NOMO-1 treated with DMSO at 0.1 percent for 48 hours (cell line): ENCODE results near the gene RALGPS1.

ENCODE experiments used
- DNase-seq: peaks from one replicate; lab custom pipeline; 2025; ENCODE audit not compliant: unreplicated experiment; lab: John Stamatoyannopoulos, UW

RALGPS1 gene

DNA sequence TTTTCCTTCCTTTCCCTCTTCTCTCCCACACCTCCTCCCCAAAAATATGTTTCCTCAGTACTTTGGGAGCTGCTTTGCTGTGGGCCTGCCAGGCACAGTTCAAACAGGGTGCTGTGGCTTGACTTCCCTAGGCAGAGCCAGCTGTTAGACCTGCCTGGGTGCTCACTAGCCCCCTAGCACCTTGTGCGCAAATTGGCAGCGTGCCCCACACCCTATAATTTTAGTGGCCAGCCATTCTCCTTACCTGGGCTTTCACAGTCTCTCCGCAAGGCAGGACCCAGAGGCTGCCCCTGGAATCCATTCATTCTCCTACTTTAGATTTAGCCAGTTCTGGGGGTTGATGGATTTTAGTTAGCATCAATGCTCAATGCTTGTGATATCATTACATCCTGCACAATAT is 135.6 kb downstream of the RALGPS1 start:
- no peak for DNase-seq

DNA sequence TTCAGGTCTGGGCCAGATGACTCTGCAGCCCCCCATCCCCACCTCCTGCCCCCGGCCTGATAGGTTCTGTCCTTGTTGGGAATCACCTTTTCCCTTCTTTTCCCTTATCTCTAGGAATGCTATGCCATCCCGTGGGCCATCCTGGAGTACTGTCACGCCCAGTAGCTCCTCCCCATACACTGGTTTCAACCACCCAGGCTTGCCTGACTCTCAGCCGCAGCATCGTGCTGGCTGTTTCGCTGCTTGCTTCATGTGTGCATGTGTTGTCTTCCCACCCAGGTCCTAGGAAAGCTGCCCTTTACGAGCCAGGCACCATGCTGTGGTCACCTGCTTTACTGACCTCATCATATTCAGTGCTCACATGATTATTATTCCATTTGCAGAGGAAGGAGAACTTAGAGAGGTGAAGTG is 136.0 kb downstream of the RALGPS1 start:
- no peak for DNase-seq

DNA sequence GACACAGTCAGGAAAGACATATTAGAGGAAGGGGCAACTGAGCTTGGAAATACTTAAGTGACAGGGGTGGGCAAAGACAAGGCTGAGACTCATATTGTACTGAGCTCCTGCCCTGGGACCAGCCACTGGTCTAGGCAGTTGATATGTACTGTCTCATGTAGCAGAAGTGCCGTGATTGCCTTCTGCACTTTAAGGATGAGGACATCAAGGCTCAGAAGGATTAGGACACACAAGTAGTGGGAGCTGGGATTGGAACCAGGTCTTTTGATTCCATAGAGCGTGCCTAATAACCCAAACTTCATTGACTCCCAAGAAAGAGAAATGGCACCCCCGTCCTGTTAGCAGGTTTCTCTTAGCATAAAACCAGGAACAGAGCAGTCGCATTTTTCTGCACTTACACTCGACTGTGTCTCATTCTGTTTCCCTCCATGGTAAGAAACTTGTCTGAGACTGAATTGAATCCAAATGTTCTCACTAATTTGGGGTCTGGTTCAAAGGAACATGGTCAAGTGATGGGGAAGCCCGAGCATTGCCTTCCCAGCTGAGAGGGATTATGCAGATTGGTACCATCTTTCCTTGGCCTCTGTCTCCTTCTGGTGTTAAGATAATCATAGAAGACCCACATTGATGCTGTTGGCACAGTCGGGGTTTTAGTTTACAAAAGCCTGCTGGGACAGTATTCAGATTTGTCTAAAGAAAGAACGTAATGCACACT is 137.5 kb downstream of the RALGPS1 start:
- no peak for DNase-seq

DNA sequence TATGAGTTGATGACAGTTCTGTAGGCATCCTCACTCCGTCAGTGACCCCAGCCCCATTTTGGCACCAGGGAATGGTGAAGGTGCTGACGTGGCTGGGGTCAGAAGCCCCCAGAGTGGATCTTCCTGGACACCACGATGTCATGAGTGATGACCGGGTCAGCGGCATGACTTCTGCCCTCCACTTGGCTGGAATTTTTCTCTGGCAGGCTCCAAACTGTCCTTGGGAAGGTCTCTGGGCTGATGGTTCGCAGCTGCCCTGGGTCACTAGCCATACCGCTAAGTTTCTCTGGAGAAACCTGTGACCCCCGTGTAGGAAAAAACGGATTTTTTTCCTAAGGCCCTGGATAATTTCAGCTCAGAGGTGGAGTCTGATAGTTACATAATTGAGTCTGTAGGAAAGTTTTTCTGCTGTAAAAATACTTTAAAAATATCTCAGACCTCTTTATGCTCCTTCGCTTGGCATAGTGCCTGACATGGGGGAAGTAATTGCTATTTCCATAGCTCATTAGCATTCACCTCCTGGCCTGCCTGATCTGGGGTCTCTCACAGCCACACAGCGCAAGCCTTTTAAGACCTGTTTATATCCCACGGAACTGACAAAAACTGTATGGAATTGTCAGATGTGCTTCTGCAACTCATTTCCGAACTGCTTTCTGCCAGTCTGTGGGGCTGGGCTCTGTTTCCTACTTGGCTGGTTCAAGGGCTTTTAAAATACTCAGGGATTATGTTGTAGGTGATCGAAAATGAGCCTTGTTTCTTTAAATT is 138.7 kb downstream of the RALGPS1 start:
- no peak for DNase-seq

DNA sequence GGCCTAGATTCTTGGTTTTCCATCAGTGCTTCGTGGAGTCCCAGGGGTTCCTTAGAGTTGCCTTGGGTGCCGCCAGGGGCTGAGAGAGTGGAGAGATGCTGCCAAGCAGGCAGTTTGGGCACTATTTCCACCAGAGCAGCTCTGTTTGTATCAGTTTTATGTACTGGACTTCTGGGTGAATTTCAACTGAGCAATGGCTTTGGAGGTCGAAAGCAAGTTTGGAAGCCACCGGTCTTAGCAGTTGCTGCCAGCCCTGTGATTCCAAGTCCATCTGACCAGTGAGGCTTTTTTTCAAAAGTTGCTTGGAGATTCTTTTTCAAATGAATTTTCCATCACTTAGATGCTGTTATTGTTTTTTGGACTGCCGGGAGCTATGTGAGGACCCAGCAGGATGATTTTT is 139.4 kb downstream of the RALGPS1 start:
- DNase-seq, result no peak

DNA sequence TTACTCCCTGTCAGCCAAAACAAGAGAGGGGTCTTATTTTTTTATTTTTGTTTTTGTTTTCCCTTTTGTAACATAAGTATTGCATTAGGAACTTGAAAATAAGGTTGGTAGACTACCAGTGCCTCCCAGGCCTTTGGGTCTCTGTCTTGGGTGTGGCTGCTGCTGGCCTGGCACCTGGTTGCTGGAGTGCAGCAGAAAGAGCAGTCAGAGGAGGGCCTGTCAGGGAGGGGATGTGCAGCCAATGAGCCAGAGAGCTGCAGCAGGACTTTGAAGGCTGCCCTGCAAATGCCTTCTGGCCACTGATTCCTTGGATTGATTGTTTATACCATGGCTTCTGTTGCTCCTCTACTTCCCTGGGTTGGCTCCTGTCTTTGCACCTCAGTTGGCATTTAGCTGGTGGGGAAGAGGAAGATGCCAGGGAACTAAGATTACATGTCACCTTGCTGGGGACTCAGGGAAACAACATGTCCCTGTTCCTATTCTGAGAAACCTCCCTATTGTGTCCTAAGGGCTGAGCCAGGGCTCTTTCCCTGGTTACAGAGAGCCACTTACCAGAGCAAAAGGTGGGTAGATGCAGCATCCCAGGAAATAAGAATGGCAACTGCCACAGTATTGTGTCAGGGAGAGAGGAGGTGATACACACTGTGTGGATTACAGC is 141.3 kb downstream of the RALGPS1 start:
- no peak for DNase-seq

DNA sequence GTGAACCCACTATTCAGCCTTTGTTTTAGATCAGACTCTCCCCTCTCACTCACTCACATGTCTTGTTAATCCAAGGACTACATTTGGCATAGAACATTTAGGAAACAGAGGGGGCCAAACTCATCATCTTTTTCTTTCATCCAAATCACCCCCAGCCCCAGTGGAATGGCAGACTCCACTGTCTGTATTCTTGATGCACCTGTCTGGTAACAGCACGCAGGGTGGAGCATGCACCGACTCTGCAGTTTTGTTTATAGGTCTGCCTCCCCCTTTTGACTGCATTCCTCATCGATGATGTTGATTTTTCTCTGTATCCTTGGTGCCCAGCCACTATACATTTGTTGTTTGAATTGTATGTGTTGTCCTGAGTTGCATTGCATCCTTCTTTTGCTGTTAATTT is 141.9 kb downstream of the RALGPS1 start:
- DNase-seq, result no peak

DNA sequence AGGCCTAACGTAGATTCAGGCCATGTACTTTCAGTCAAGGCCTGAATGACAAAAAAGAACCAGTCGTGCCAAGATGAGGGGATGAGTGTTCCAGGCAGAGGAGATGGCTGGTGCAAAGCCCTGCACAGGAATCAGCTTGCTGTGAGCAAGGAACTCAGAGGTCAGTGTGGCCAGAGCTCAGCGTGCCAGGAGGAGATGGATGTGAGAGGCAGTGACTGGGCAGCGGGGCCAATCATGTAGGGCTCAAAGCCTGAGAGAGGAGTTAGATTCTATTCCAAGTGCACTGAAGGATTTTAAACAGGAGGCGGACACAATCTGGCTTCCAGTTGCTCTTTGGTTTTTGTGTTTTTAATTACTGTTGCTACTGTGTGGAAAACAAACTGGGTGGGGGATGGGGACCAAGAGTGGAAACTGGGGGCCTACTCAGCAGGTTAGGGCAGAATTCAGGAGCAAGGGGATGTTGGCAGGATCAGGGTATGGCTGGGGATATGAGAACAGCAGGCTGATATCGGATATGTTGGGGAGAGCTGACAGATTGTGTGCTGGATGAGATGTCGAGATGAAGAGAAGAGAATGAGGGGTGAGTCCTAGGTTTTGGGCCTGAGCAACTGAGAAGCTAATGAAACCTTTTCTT is 143.5 kb downstream of the RALGPS1 start:
- no peak for DNase-seq

DNA sequence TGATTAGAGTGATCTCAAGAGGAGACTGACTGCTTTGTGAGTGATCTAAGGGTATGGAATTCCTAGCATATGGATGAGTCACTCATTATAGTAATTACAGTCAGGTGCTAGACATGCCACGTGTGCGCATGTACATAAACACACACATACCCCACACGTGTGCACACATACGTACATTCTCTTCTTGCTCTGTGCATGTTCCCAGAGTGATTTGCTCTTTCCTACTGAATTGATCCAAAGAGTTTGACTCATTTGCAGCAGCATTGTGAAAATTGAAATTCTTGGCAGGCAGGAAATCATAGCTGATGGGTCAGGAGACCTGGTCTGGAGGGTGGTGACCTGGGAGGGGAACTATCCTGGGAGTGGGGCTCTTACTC is 144.1 kb downstream of the RALGPS1 start:
- no peak for DNase-seq

DNA sequence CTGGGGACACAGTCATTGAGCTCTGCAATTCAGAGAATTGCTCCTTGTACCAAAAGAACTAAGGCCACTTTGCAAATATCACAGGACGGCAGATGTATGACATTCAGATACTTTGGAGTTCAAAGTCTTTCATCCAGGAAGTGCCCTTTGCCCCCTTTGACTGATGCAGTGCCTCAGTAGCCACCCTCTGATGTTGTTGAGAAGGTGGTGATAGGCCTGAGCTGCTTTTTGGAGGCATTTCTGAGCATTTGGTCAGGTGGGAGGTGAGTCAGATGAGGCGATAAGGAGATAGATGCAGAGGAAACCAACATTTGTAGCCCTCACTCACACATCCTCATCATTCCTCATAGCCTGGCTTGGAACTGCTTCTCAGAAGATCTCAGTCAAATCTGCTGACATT is 144.4 kb downstream of the RALGPS1 start:
- no peak for DNase-seq

DNA sequence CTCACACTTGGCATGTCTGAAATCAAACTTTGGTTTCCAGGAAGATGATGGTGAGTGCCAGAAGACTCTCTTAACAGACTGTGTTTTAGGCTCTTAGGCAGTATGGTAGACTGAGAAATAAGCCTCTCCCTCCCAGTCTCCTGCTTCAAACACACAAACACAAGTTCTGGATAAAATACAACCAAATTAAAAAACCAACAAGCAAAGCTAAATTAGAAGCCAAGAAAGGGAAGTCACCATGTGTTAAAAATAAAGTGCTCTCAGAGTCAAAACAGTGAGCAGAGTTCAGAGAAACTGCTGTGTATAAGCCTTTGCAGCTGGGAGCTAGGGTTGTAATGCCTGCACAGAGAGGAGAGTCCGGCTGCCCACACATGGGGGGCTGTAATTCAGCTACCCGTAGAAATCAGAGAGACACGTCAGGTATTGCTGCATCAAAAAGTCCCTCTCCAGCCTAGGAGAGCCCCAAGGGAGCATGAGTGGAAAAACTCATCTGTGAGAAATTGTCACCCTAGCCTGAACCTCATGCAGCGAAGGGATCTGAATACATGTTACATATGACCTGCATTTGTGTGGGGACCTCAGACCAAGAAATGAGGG is 145.3 kb downstream of the RALGPS1 start:
- DNase-seq, result no peak

DNA sequence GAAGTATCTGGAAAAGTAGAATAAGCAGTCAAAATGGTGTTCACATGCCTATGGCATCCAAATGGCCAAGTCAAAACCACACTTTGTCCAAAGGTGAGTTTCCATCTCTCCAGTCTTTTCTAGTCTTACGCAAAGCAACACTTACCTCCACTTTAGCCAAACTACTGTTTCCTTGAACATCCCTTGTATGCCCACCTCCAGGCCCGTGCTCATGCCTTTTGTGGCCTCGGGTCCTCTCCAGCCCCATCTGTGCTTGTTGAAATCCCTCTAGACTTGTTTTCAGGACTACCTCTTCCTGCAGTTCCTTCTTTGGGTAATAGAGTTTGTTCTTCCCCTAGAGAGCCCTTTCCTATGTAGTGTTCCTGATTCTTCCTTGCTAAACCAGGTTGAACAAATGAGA is 146.8 kb downstream of the RALGPS1 start:
- DNase-seq, result no peak

DNA sequence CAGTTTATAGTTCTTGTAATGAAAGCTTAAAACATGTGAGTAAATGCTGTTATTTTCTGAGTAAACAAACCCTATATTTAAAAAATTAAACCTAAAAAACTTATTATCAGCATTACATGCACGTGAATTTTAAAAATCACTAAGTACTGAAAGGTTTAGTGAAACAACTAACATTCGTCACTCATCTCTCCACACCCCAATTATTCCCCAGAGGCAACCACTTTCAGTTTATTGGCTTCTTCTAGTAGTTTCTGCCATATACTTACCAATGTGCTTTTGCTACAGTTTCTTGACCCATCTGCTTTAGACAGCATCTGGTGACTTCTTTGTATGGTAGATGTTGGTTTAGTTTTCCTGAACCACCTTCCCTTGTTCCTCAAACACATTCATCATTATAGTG is 149.8 kb downstream of the RALGPS1 start:
- no peak for DNase-seq

DNA sequence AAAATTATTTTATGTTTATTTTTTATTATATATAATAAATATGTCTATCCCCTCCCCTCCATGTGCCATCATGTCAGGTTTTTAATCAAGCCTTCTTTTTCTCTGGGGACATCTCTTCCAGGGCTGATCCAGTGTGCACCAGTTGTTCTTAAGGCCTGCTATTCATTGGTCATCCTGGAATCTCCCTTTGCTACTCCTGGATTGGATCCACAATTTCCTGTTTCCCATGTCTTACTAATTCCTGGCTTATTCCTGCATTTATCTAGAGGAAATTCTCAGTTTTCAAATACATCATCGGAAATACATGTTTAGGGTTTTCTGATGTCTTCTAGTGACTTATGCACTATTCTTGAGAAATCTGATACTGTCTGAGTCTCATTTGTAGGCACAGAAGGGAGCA is 151.0 kb downstream of the RALGPS1 start:
- no peak for DNase-seq

DNA sequence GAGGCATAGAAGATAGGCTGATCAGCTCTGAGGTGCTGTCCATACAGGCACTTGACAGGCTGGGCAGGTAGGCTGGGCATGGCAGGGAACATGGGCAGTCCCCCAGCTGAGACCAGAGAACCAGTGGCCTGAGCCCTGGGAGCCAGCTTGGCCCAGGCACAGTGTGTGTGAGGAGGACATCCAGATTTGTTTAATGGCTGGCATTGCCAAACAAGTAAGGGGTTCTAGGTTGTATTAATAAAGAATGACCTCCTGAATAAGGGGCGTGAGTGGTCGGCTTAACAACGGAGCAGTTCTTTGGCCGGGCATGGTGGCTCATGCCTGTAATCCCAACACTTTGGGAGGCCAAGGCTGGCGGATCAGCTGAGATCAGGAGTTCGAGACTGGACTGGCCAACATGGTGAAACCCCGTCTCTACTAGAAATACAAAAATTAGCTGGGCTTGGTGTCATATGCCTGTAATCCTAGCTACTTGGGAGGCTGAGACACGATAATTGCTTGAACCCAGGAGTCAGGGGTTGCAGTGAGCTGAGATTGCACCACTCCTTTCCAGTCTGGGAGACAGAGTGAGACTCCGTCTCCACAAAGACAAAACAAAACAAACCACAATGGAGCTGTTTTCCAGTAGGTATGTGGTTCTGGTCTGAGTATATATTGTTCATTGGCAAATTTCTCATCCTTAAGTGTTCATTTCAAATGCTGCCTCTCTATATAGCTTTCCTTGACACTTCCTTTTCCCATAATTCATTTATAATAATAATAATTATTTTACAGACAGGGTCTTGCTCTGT is 151.7 kb downstream of the RALGPS1 start:
- DNase-seq, result no peak

DNA sequence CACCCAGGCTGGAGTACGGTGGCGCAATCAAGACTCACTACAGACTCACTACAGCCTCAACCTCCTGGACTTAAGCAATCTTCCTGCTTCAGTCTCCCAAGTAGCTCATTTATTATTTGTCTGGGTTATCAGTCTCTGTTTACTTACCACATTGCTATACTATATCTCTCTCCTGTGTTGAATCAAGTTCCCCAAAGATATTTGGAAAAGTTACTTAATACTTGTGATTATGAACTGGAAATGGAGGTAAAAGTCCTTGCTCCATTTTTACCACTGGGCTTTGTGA is 152.2 kb downstream of the RALGPS1 start:
- peak; percentile 68 for DNase-seq

DNA sequence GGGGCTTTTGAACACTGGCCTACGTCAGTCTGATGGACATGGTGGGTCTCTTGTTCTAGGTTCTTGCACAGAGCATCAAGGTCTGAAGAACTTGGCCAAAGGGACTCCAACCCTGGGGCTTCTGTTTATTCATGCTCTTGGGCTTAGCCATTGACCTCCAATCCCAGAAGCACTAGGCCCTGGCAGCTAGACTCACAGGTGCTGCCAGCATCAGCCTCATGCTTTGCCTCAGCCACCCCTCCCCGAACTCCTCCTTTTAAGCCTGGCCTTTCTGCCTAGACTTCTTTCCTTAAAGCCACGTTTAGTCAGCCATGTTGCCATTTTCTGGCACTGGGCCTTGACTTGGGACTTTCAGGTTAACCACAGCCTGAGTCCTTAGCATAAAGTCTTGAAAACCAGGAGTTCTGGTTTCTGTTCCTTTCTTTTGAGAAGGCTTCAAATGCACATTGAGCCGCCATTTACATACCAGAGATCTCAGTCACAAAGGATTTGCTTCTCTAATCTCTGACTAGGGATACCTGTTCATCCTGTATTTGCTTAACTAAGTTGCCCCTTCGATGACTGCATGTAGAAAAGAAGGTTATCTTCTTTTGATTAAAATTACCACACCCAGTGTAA is 153.1 kb downstream of the RALGPS1 start:
- no peak for DNase-seq

DNA sequence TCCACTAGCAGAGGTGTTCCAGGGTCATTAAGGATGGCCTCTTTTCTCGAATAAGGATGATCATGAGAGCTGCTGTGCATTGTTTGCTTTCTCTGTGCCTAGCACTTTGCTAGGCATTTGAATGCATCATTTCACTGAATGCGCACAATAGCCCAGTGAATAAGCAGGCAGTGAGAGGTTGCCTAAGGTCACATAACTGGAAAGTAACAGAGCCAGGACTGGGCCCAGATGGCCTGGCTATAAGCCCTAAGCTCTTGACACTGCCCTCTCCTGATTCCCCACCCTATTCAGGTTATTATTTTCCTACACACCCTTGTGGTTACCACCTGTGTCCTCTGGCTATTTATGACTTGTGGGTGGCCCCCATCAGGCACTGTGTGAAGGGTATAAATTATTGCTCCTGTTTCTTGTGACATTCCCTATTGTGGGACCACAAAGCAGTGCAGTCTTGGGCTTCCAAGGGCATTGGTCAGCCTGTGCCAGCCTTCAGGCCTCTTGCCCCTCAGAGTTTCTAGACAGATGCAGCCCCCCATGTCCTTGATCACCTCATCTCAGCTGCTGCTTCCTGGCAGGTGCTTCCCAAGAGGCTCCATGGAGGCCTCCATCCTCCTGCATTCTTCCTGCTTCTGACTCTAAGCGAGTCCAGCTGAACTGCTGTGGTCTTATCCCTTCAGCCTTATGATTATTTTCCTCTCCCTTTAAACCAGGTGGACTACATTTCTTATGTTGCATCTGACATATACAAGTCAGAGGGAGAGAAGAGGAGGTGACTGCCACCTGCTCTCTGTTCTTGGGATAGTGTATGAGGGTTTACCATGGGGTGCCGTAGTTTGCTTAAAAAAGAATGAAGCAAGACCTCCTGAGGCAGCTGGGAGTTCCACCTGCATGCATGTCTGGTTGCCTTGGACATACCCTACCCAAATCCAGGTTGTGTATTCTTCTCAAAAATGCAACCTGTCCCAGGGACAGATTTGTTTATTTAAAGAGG is 160.3 kb downstream of the RALGPS1 start:
- DNase-seq, result no peak
